T-helper 17 cell (primary cell): ENCODE measurements around the gene ARGFX. TPM values are rescaled to one million over a fixed set of nuclear protein-coding genes. Genes with fewer than 3 reads are reported as not detected.
A peak's percentile ranks its signal among the peaks of the same experiment; 100 is the strongest.

Experiments used
- ATAC-seq: fragments of 150-1000 bp; cut with Tn5 transposase; 2 replicates; pipeline ENCODE4 v1.10.0; 2021; ENCODE audit warnings: mild to moderate bottlenecking, moderate library complexity
- DNase-seq, 3 donors: peaks; one replicate each; pipeline versions ENCODE4 v3.0.0 to v3.0.0-alpha.2; 2020 to 2021
- H3K9me3 ChIP-seq: one replicate; pipeline ENCODE4 v1.7.0; 2013; ENCODE audit warnings: low read length, mild to moderate bottlenecking; ENCODE audit not compliant: control insufficient read depth, poor library complexity, severe bottlenecking
- H3K27ac Mint-ChIP-seq: one replicate; pipeline ENCODE4 v1.8.0; 2022; ENCODE audit warnings: mild to moderate bottlenecking, moderate library complexity, mixed read lengths
- H3K27me3 Mint-ChIP-seq: one replicate; pipeline ENCODE4 v1.8.0; 2022; ENCODE audit warnings: mixed read lengths
- H3K36me3 Mint-ChIP-seq: one replicate; pipeline ENCODE4 v1.8.0; 2022; ENCODE audit warnings: low read depth, mixed read lengths
- H3K4me1 Mint-ChIP-seq: one replicate; pipeline ENCODE4 v1.8.0; 2022; ENCODE audit warnings: mild to moderate bottlenecking, mixed read lengths
- H3K4me3 Mint-ChIP-seq: one replicate; pipeline ENCODE4 v1.8.0; 2022; ENCODE audit warnings: mild to moderate bottlenecking, moderate library complexity, mixed read lengths
- total RNA-seq, 4 donors: library from RNA in 2 of 4; stranded (reverse) in 2 of 4; gene quantifications; one replicate each; pipeline ENCODE4 v1.2.3 and lab custom pipeline; 2022 to 2026

Gene ARGFX
- not detected for total RNA-seq
- 0 reads per million in 2 donors for total RNA-seq (lab: John Stamatoyannopoulos, UW)

GRCh38 chr3:121567649-121568048, at the start of gene ARGFX:
Gene ARGFX (plus strand): TSS chr3:121567949. CDS start chr3:121570714, 2,765 bp downstream.
- Mint-ChIP-seq H3K36me3 (no peaks in the 10 kb centered on the region), H3K4me1 (no peaks in the 10 kb centered on the region), H3K27ac (no peak within 1 kb of the TSS), H3K27me3 (no peaks in the 10 kb centered on the region), H3K4me3 (no peak within 1 kb of the TSS)
- DNase-seq (no peak), ATAC-seq (no peak)
- H3K9me3 ChIP-seq: no peaks in the 10 kb centered on the region

- Mint-ChIP-seq H3K36me3 (no peaks in the 10 kb centered on the region), H3K4me1 (no peaks in the 10 kb centered on the region), H3K27ac (no peak overlapping the region), H3K27me3 (no peaks in the 10 kb centered on the region), H3K4me3 (no peak overlapping the region)
- no peak for ATAC-seq
- no peaks in the 10 kb centered on the region for H3K9me3 ChIP-seq
- no peak for DNase-seq
Observed at GRCh38 chr3:121517953-121518655, 49.6 kb upstream of the ARGFX start.

DNA sequence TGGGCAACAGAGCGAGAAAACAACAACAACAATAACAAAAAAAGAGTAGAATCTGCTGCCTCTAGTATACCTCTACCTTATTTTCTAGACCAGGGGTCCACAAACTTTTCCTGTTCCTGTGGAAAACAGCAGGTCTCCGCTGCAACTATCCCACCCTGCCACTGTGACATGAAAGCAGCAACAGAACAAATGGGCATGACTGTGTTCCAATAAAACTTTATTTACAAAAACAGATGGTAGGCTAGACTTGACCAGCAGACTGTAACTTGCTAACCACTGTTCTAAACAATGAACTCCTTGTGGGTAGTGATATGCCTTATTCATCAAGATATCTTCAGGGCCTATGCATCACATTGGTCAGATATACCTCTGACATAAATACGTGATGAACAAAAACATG, 47.2 kb upstream of the ARGFX start:
- H3K27ac Mint-ChIP-seq: no peak overlapping the region
- H3K36me3 Mint-ChIP-seq: no peaks in the 10 kb centered on the region

GRCh38 chr3:121529308-121529707, 38.4 kb upstream of the ARGFX start:
- DNase-seq: no peak
- H3K27ac Mint-ChIP-seq: no peak overlapping the region

More for the DNA sequence above, 47.2 kb upstream of the ARGFX start:
- Mint-ChIP-seq H3K27me3 (no peaks in the 10 kb centered on the region), H3K4me1 (peaks cover 2% of the 10 kb centered on the region), H3K4me3 (no peak overlapping the region)
- DNase-seq (no peak), ATAC-seq (no peak)
- no peaks in the 10 kb centered on the region for H3K9me3 ChIP-seq

DNA sequence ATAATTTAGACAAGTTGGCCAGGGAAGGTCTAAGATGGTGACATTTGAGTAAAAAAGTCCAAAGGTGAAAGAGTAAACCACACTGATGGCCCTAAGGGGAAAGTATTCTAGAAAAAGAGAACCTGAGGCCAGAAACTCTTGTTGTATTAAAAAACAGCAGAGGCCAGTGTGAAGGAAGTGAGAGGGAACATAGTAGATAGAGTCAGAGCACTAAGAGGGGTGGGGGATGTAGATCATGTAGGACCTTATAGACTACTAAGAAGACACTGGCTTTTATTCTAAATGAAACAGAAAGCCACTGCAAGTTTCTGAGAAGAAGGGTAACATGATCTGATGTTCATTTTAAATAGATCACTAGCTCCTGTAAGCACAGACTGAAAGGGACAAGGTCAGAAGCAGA, 36.5 kb upstream of the ARGFX start:
- H3K9me3 ChIP-seq: no peaks in the 10 kb centered on the region
- Mint-ChIP-seq H3K27me3 (no peaks in the 10 kb centered on the region), H3K27ac (no peak overlapping the region), H3K36me3 (peaks cover 2% of the 10 kb centered on the region), H3K4me1 (peaks cover 4% of the 10 kb centered on the region), H3K4me3 (no peak overlapping the region)
- no peak for DNase-seq
- ATAC-seq: no peak

More at GRCh38 chr3:121529308-121529707, 38.4 kb upstream of the ARGFX start:
- H3K36me3 Mint-ChIP-seq: peaks cover 4% of the 10 kb centered on the region
- no peak for ATAC-seq
- no peaks in the 10 kb centered on the region for H3K27me3 Mint-ChIP-seq
- peaks cover 7% of the 10 kb centered on the region for H3K4me1 Mint-ChIP-seq
- no peak overlapping the region for H3K4me3 Mint-ChIP-seq
- H3K9me3 ChIP-seq: no peaks in the 10 kb centered on the region

- DNase-seq (no peak), ATAC-seq (no peak)
- Mint-ChIP-seq H3K27ac (no peak overlapping the region), H3K4me3 (no peak overlapping the region), H3K36me3 (peaks cover 2% of the 10 kb centered on the region), H3K4me1 (peaks cover 11% of the 10 kb centered on the region), H3K27me3 (no peaks in the 10 kb centered on the region)
- H3K9me3 ChIP-seq: no peaks in the 10 kb centered on the region
Observed at GRCh38 chr3:121542924-121543323, 24.8 kb upstream of the ARGFX start.

GRCh38 chr3:121545049-121545573, 22.6 kb upstream of the ARGFX start:
- peaks cover 11% of the 10 kb centered on the region for H3K4me1 Mint-ChIP-seq
- peak overlapping the region; percentile 96 for H3K4me3 Mint-ChIP-seq
- no peaks in the 10 kb centered on the region for H3K9me3 ChIP-seq
- ATAC-seq (no peak), DNase-seq (no peak)
- H3K27me3 Mint-ChIP-seq: no peaks in the 10 kb centered on the region
- H3K36me3 Mint-ChIP-seq: peaks cover 2% of the 10 kb centered on the region
- H3K27ac Mint-ChIP-seq: peak overlapping the region; percentile 95

DNA sequence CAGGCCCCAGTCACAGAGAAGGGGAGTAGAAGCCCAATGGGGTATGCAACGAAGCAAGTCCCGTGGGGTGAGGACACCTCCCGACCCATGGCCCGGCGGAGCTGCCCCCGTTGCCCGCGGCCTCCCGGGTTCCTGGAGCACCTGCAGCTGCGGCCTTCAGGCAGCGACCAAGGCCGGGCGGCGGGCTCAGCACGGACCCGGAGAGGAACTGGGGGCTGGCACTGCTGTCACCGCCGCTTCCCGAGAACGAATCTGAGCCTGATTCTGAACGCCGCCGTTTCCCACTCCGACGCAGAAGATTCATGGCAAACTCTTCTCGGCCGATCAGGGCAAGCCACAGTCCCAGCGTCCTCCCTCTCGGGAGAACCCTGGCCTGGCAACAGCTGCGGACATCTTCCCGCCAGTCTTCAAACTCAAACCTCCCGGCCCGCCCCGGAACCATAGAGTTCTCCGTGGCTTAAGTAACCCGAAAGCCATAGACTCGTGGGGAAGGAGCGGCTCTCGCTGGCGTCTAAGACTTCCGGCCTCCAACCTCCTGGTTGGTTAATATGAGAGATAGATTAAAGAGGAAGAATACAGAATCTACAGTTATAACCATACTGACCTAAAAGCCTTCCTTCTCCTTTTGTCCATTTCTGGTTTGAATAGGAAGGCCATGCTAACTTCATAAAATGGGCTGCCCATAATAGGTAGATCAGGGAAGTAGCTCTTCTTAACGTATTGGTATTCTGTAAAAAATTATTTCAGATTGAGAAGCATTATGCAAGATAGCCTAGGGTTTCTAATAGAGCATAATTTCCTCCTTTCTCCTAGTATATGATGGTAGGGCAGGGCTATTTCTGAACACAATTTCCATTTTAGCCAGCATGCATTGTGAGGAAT, 21.9 kb upstream of the ARGFX start, which contains the start of gene POLQ:
POLQ (minus strand) TSS at position 415 of the 882 bp plus-strand sequence; CDS start at position 304, 111 bp downstream.
- Mint-ChIP-seq H3K4me1 (peaks cover 11% of the 10 kb centered on the region), H3K27me3 (no peaks in the 10 kb centered on the region), H3K4me3 (peak within 1 kb of the TSS; percentile 96), H3K27ac (peak within 1 kb of the TSS; percentile 95), H3K36me3 (peaks cover 2% of the 10 kb centered on the region)
- no peaks in the 10 kb centered on the region for H3K9me3 ChIP-seq
- ATAC-seq (peak; percentile 99), DNase-seq (peak; percentile 66 to 76 (median 74))

DNA sequence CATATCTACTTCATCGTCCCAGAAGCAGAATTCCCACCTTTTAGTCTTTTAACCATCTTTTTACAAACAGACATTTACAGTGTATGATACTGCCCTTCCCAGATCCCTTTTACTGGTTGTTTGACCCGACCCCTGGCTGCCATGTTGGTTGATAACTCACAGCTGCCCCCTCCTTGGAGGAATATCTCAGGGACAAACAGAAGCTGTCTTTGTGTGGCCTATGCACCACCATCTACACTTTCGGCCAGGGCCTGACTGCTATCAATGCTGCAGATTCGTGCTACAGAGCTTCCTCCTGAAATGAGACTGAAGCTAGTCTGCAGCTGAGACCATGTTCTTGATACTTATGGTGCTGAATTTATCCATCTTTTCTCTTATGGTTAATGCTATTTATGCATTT, 15.4 kb upstream of the ARGFX start:
- peaks cover 18% of the 10 kb centered on the region for H3K27me3 Mint-ChIP-seq

GRCh38 chr3:121552797-121553196, 15.0 kb upstream of the ARGFX start:
- H3K27ac Mint-ChIP-seq: no peak overlapping the region
- peaks cover 4% of the 10 kb centered on the region for H3K36me3 Mint-ChIP-seq
- peaks cover 21% of the 10 kb centered on the region for H3K27me3 Mint-ChIP-seq
- H3K4me1 Mint-ChIP-seq: peaks cover 5% of the 10 kb centered on the region
- no peaks in the 10 kb centered on the region for H3K9me3 ChIP-seq
- H3K4me3 Mint-ChIP-seq: no peak overlapping the region
- DNase-seq (no peak), ATAC-seq (no peak)

More for the DNA sequence above, 15.4 kb upstream of the ARGFX start:
- Mint-ChIP-seq H3K4me3 (no peak overlapping the region), H3K36me3 (peaks cover 4% of the 10 kb centered on the region), H3K4me1 (peaks cover 5% of the 10 kb centered on the region), H3K27ac (no peak overlapping the region)
- no peaks in the 10 kb centered on the region for H3K9me3 ChIP-seq
- DNase-seq: no peak
- ATAC-seq: no peak

- peaks cover 7% of the 10 kb centered on the region for H3K4me1 Mint-ChIP-seq
- no peak overlapping the region for H3K4me3 Mint-ChIP-seq
- DNase-seq (no peak), ATAC-seq (no peak)
- peaks cover 5% of the 10 kb centered on the region for H3K36me3 Mint-ChIP-seq
- H3K9me3 ChIP-seq: no peaks in the 10 kb centered on the region
- H3K27ac Mint-ChIP-seq: no peak overlapping the region
- H3K27me3 Mint-ChIP-seq: peaks cover 33% of the 10 kb centered on the region
Observed at GRCh38 chr3:121557426-121557934, 10.3 kb upstream of the ARGFX start.

DNA sequence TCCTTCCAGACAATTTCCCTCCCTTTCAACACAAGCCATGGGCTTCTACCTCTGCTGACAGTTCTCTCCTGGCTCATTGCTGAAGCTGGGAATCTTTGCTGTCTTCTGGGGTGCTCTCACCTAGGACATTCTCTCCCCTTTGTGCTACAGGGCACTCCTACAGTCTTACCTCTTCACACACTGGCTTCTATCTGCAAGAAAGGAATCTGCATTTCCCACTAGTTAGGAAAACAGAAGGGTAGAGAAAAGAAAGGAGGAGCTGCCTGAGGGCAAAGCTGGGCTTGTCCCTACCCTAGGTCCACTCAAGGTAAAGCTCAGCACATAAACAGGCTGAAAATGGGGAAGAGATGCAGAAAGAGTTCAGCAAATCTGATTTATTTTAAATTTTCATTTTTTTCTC, 5.6 kb upstream of the ARGFX start:
- DNase-seq (no peak), ATAC-seq (no peak)
- H3K4me1 Mint-ChIP-seq: peaks cover 4% of the 10 kb centered on the region
- no peak overlapping the region for H3K27ac Mint-ChIP-seq
- H3K9me3 ChIP-seq: no peaks in the 10 kb centered on the region
- H3K36me3 Mint-ChIP-seq: peaks cover 3% of the 10 kb centered on the region
- no peak overlapping the region for H3K4me3 Mint-ChIP-seq
- peaks cover 20% of the 10 kb centered on the region for H3K27me3 Mint-ChIP-seq

DNA sequence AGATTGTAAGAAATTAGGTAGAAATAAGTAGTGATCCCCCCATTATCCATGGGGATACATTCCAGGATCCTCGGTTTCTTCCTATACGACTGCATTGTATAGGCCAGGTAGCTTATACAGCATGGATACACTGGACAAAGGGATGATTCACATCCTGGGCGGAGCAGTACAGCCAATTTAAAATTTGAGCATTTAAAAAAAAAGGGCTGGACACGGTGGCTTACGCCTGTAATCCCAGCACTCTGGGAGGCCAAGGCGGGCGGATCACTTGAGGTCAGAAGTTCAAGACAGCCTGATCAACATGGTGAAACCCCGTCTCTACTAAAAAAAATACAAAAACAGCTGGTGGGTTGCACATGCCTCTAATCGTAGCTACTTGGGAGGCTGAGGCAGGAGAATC, 976 bp upstream of the ARGFX start:
- Mint-ChIP-seq H3K4me3 (no peak overlapping the region), H3K4me1 (peaks cover under 1% of the 10 kb centered on the region), H3K36me3 (no peaks in the 10 kb centered on the region), H3K27ac (no peak overlapping the region), H3K27me3 (peaks cover 5% of the 10 kb centered on the region)
- H3K9me3 ChIP-seq: no peaks in the 10 kb centered on the region
- no peak for DNase-seq
- ATAC-seq: no peak
